Fibroblast of the aortic adventitia (primary cell): Measurements from ENCODE around the gene OXER1. TPM values are rescaled to one million over a fixed set of nuclear protein-coding genes. Genes with fewer than 3 reads are reported as not detected.

Experiments
- DNase-seq: peaks from one replicate; pipeline ENCODE4 v3.0.0-alpha.2; 2010; ENCODE audit warnings: low read depth
- H3K4me3 ChIP-seq: 2 replicates; pipeline ENCODE4 v1.5.1; 2011; ENCODE audit warnings: low read depth, mild to moderate bottlenecking, control low read depth, low read length, moderate library complexity
- CTCF ChIP-seq: IDR thresholded peaks from 2 replicates; pipeline ENCODE4 v1.5.1; 2011; ENCODE audit warnings: mild to moderate bottlenecking, low read length, control low read depth, inconsistent platforms; ENCODE audit not compliant: insufficient read depth
- total RNA-seq: library from RNA; depleted of rRNA; stranded (reverse); fragments of >200 nt; gene quantifications from 2 replicates; pipeline ENCODE4 v1.2.3, GENCODE V29; 2012; ENCODE audit warnings: low replicate concordance

The OXER1 gene
- total RNA-seq, 1 donor, result 0.27 TPM

- DNase-seq, result no peak
- TF ChIP-seq CTCF, result no peak
Measured at GRCh38 chr2:42771546-42772153, 7.7 kb upstream of the OXER1 start.

GRCh38 chr2:42770288-42771131 is 6.6 kb upstream of the OXER1 start:
- peak; percentile 39 for TF ChIP-seq CTCF
- no peak overlapping the region for H3K4me3 ChIP-seq
- DNase-seq, result peak; percentile 49

More at GRCh38 chr2:42771546-42772153, 7.7 kb upstream of the OXER1 start:
- no peak overlapping the region for H3K4me3 ChIP-seq

DNA sequence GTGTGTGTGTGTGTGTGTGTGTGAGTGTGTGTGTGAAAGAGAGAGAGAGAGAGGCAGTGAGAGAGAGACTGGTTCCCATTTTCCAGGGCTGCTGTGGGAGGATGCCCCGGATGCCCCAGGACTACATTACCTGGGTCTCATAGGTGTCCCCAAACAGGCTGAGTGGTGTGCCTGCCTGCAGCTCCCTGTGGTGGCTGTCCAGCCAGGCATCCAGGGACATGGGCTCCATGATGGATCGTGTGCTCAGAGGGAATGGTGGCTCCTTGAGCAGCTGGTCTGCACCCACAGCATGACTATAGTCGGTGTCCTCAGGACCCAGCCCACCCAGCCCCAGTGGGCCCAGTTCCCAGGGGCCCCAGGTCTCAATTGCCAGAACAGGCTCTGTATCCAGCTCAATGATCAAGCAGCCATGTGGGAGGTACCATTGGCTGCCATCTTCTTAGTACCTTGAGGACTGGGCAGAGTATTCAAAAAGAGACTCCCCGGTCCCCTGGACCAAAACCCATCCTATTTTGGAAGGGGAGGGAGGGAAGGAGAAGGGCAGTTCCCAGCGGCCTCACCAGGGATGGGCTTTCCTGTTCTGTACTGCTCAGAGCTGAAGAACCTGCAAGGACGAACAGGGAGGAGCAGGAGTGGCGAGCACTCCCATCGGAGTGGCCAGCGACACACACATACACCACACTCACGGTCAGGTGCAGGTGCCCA is 5.8 kb upstream of the OXER1 start:
- no peak overlapping the region for H3K4me3 ChIP-seq
- no peak for TF ChIP-seq CTCF
- DNase-seq, result no peak

DNA sequence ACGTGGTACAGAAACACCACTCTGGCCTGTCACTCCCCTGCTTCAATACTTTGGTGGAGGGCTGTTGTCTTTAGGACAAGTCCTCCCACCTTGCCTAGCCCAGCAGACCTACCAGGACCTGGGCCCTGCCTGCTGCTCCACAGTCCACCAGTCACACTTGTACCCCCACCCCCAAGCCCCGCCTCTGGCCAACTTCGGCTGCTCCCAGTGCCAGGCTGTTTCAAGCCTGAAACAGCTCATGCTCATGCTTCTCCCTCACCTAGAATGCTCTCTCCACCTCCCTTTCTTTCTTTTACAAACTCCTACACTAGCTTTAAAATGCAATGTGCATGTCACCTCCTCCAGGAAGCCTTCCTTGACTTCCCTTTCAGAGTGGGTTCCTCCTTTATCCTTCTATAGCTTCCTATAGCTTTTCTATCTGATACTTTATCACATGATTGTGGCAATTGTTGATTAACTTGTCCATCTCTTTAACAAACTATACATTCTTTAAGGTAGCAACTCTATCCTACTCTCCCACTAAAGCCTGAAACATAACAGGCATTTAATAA is 4.8 kb upstream of the OXER1 start:
- no peak overlapping the region for H3K4me3 ChIP-seq
- DNase-seq, result no peak
- TF ChIP-seq CTCF, result no peak

GRCh38 chr2:42767899-42768705 is 4.2 kb upstream of the OXER1 start:
- H3K4me3 ChIP-seq, result no peak overlapping the region
- TF ChIP-seq CTCF, result no peak
- no peak for DNase-seq
